HG02840 (cell line): ENCODE measurements around the gene PRDM16.

ENCODE experiments used
- ATAC-seq: cut with Tn5 transposase; IDR thresholded peaks from one replicate; pipeline ENCODE4 v1.9.1; 2021; ENCODE audit warnings: mild to moderate bottlenecking, moderate library complexity, moderate number of reproducible peaks; ENCODE audit not compliant: unreplicated experiment, low FRiP score

PRDM16 gene

DNA sequence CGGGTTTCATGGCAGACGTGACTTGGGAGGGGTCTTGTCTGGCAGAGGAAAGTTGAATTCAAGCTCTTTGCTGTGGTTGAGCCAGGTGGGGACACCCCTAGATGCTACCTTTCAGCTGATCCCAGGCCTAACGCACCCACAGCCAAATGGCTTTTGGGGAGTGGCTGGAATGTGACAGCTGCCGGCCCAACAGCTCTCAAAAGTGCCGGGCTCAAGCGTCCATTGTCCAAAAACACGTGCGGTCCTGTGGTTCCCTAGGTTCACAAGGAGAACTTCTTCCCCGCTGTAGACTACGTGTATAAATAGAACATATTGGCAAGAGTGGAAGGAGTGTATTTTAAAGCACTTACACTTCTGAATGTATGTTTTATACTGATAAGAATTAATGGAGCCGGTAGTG, 298.4 kb downstream of the PRDM16 start:
- no peak for ATAC-seq

DNA sequence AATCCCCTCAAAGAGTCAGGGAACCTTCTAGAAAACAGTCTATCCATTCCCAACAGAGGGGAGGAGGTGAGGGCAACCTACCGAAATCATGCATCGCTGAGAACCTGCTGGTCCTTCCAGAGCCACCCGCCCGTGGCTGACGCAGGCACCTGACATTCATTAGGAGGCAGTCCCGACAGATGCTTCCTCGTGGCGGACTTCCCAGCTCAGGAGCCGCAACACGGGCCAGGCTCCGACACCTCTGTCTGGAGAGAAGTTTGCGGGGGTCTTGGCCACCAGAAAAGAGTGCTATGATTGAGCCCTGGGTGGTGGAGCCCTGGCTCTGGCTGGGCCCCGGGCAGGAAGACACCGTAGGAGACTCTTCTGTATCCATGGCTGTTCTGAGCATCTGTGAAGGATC, 299.1 kb downstream of the PRDM16 start:
- no peak for ATAC-seq

GRCh38 chr1:3368711-3369445, 299.9 kb downstream of the PRDM16 start:
- no peak for ATAC-seq

GRCh38 chr1:3369446-3370076, 300.6 kb downstream of the PRDM16 start:
- no peak for ATAC-seq

GRCh38 chr1:3370856-3371703, 302.1 kb downstream of the PRDM16 start:
- no peak for ATAC-seq

- ATAC-seq, result no peak
Observed at GRCh38 chr1:3372317-3372716, 303.3 kb downstream of the PRDM16 start.

DNA sequence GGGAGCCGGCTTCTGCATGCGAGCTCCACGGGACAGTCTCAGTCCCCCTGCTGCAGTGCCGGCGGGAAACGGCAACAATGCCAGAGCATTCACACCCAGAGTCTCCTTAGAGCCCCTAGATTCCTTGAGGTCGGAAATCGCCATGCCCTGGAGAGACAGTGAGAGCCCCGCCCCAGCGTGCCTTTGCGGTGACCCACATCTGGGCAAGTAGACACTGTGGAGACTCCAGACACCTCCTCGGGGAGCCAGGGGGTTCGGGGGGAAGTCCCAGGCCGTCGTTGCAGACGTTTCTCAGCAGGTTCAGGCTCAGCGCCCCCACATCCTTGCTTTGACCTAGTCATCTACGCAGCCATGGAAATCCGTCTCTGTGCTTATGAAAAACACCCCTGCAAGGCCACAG, 304.2 kb downstream of the PRDM16 start:
- ATAC-seq, result no peak

DNA sequence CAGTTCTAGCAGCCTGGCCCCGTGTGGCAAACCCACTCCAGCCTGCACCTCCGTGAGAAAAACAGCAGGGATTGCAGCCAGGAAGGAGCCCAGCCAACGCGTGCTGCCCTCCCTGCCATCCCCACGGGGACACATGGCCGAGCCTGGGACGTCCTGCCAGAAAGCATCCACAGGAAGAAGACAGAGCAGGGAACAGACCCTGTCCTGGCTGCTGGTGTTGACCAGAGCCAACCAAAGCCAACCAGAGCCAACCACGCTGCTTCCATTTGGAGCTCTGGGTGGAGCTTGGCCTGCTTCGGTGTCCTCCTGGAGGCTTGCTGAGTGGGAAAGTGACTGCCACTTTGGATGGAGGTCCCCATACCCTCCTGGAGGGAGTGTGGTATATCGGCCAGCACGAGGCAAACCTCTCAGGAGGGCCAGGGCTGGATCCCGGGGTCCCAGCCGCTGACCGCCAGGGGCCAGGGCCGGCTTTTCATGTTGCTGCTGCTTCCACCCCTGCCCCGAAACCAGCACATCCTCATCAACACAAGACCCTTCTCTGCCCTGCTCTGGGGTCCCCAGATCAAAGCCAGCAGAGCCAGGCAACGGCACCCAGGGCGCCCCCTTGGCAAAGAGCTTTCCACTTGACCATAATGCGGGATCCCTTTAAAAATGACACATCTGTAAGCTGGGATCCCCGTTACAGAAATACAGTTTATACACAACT, 304.9 kb downstream of the PRDM16 start:
- ATAC-seq, result no peak

DNA sequence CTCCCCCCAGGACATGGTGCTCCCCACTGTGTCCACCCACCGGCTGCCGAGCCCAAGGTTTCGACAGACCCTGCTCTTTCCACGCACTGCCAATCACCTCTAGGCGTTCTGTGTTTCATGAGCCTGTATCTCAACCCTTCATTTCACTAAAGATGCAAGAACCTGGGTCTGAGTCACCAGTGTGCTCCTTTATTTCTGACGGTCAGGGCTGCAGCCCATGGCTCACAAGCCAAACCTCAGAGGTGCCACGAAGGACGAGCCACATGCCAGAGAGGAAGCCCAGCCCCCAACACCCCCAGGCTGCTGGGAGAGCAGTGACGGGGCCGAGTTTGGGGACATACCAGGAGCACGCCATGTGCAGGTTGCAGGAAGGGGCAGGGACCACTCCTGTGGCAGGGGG, 306.2 kb downstream of the PRDM16 start:
- no peak for ATAC-seq

GRCh38 chr1:3377166-3377565, 308.2 kb downstream of the PRDM16 start:
- ATAC-seq, result no peak

- ATAC-seq, result no peak
Observed at GRCh38 chr1:3377604-3378279, 308.7 kb downstream of the PRDM16 start.

DNA sequence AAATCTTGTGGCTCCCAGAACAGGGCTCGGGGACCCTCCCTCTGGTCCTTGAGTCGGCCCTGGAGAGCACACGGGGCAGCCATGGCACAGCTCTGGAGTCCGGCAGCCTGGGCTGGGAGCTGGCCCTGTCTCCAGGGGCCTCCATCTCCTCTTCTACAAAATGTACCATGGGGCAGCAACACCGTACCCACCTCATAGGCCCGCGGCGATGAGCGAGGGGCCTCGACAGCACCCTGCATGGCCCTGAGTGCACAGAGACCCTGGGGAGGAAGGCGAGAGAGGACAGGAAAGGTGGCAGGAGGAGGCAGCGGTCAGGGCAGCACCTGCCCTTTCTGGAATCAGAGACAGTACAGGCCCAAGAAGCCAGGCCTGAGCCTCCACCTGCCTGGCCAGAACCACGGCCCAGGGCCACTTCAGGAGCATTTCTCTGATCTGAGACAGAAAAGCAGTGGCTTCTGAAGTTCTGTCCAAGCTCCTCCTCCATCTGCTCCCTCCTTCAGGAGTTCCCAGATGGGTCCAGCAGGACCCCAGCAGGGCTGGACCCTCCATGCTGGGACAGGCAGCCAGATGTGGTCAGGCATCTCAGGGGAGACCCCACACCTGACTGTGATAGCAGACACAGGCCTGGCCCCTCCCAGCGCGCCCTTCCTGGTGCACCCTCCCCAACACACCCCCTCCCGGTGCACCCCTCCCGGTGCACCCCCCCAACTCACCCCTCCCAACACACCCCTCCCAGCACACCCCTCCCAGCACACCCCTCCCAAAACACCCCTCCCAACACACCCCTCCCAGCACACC, 309.6 kb downstream of the PRDM16 start:
- no peak for ATAC-seq

DNA sequence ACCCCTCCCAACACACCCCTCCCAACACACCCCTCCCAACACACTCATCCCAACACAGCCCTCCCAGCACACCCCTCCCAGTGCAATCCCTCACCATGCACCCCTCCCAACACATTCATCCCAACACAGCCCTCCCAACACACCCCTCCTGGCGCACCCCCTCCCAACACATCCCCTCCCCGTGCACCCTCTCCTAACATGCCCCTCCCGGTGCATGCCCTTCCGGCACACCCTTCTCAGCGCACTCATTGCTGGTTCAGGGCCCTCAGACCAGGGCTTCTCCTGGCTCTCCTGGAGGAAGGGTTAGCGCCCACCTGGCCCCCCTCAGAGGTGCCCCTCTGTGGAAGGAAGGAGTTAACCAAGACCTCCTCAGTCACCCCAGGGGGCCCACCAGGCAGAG, 310.9 kb downstream of the PRDM16 start:
- ATAC-seq, result no peak

DNA sequence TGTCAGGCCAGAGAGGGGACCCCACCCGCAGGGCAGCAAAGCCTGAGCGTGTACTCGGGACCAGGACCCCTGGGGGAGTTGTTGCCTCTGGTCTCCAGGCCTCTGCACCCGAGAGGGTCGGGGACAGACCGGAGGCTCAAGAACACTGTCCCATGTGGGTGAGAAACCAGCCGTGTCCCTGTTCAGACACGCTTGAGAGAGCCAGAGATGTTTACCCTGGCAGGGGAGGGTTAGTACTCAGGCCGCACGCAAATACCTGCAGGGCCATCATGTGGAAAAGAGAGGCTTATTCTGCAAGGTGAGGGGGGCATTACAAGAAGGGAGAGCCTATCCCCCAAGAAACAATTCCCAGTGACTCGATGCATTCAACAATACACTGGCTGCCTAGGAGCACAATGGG, 311.5 kb downstream of the PRDM16 start:
- no peak for ATAC-seq

DNA sequence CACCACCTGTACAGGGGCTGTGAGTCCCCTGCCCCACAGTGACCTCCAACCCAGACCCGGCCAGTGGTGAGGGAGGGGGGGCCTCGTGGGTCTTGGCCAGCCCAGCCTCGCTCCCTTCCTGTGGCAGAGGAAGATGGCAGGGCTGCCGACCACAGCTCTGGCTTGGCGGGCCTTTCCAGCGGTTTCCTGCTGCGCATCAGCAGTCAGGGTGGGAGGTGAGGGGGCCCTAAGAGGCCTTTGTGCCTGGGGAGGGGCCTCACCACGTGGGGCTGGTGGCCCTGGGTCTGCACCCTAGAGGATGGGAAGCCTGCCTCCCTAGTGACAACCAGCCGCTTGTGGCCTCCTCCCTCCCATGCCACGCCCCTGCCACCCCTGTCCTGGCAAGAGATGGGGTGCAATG, 312.9 kb downstream of the PRDM16 start:
- no peak for ATAC-seq

GRCh38 chr1:3382326-3383057, 313.5 kb downstream of the PRDM16 start:
- ATAC-seq, result no peak

DNA sequence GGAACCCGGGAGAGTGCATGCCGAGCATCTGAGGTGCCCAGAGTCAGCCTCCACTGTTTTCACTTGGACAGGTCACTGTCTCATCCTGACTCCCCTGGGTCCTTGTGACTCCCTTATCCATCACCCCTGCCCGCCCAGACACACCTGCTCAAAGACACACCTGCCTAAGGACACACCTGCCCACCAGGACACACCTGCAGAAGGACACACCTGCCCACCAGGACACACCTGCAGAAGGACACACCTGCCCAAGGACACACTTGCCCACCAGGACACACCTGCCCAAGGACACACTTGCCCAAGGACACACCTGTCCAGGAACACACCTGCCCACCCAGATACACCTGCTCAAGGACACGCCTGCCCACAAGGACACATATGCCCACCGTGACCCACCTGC, 314.7 kb downstream of the PRDM16 start:
- ATAC-seq, result no peak

- no peak for ATAC-seq
Observed at GRCh38 chr1:3384407-3384806, 315.4 kb downstream of the PRDM16 start.
